Hematopoietic multipotent progenitor cell treated with erythropoietin and hydrocortisone succinate and interleukin-3 and kit ligand, for 17 days (in vitro differentiated cells): ENCODE results near the gene GAD1.

Source experiments
- DNase-seq: peaks from one replicate; pipeline ENCODE4 v3.0.0-alpha.2; 2015; ENCODE audit warnings: low spot score

GAD1 gene

DNA sequence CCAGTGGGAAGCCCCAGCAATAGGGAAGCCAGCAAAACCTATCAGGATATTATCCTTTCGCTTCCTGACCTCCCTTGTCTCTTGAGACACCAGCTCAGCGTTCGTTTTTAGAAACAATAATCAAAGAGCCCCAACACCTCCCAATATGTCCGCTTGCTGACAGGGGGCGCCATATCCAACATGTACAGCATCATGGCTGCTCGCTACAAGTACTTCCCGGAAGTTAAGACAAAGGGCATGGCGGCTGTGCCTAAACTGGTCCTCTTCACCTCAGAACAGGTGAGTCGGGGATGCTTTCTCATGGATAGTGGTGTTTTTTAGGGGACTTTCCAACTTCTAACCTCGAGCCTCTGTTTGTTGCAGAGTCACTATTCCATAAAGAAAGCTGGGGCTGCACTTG is 28.7 kb downstream of the GAD1 start:
- no peak for DNase-seq

GRCh38 chr2:170846314-170846713 is 29.6 kb downstream of the GAD1 start:
- no peak for DNase-seq

DNA sequence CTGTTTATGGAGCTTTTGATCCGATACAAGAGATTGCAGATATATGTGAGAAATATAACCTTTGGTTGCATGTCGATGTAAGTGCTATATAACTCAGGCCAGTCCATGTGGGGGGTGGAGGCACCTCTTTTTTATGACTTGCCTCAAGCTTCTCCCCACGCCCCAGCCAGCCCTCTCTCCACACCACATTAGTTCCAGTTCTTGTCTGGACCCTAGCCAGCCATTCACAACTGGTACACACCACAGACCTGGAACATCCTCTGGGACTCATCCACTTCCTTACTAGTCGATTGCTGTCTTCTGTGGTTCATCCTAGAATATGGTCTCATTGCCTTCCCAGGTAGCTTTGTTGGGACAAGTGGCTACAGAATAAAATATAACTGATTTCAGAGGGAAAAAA is 31.0 kb downstream of the GAD1 start:
- DNase-seq: no peak

GRCh38 chr2:170848587-170848986 is 31.9 kb downstream of the GAD1 start:
- no peak for DNase-seq

GRCh38 chr2:170850251-170850650 is 33.6 kb downstream of the GAD1 start:
- DNase-seq: no peak

DNA sequence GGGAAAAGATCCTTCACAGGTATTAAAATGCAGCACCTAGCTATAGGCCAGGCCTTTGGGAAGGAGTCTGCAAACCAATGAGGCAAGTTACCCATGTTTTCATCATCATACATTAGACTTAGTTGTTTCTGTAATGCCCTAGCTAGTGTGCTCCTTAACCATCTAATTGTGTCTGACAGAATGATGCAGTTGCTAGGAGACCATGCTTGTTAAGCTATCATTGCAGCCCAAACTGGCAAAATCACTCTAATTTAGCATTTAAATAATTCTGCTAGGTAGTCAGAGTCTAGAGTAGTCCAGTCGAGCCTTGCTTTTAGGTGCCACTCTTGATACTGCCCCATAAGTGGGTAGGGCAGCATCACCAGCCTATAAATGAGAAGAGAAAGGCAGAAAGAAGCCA is 34.9 kb downstream of the GAD1 start:
- no peak for DNase-seq

GRCh38 chr2:170856066-170856465 is 39.4 kb downstream of the GAD1 start:
- DNase-seq: no peak

- DNase-seq: no peak
Observed at GRCh38 chr2:170862286-170862902, 45.7 kb downstream of the GAD1 start.

GRCh38 chr2:170863087-170863486 is 46.4 kb downstream of the GAD1 start:
- no peak for DNase-seq

GRCh38 chr2:170869036-170869435 is 52.3 kb downstream of the GAD1 start:
- DNase-seq: no peak

DNA sequence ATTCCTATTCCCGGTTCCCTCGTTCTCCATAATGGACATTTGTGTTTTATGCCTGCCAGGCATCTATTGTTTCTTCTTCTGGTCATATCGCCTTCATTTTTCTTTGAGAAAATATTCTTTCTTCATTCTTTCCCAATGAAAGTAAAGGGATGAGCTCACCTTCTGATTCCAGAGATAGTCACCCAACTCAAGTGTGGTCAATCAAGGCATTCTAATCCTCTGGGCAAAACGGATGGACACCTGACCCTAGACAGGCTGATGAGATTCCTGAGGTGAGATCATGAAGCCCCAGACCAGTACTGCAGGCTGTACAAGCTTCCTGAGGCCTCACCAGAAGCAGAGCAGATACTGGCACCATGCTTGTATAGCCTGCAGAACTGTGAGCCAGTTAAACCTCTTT is 52.8 kb downstream of the GAD1 start:
- no peak for DNase-seq

- peak; percentile 67 for DNase-seq
Observed at GRCh38 chr2:170873035-170873692, 56.5 kb downstream of the GAD1 start.

DNA sequence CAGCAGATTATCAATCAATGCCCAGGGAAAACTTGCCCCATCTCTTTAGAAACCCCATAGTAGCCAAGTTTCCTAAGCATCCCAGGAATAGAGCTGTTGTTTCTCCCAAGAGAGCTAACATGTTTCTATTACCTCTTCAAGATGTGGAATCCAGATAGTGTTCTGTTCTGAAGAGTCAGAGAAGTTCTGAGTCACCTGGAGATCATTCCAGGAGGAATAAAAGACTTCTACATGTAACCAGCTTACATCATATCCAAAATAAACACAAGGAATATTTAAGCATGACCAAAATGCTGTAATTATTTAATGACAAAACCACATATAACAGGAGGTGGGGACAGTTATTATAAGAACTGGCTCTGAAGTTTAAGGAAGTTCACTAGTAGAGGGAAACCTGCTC is 61.4 kb downstream of the GAD1 start:
- no peak for DNase-seq

DNA sequence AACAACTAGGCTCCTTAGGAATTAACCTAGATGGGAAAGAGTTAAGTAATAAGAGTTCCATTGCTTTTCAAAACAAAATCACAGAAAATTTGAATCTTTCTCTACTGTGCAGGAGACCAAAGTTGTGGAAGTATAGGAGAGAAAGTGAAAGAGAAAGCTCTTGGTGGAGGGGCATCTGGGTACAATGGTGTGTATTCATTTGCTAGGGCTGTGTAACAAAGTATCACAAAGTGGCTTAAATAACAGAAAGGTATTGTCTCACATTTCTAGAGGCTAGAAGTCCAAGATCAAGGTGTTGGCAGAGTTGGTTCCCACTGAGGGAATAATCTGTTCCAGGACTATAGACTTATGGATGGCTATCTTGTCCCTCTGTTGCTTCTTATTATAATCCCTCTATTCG is 61.8 kb downstream of the GAD1 start:
- no peak for DNase-seq

DNA sequence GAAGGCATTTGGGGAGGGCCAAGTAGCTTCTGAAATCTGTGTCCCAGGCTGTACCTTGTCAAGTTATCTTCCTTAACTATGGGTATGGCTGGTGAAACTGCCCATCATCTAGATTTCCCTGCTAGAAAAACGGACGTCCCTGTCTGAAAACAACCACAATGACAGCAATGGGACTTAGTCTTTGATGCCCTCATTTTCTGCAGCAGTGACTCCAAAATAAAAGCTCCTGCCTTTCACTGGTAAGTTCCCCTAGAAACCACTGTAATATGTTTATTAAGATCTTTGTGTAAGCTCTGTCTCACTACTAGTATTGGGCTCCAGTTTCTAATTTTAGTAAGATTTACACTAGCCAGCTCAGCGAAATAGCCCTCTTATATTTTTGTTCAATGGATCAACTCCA is 65.2 kb downstream of the GAD1 start:
- DNase-seq: no peak

GRCh38 chr2:170882758-170883157 is 66.1 kb downstream of the GAD1 start:
- DNase-seq: no peak

DNA sequence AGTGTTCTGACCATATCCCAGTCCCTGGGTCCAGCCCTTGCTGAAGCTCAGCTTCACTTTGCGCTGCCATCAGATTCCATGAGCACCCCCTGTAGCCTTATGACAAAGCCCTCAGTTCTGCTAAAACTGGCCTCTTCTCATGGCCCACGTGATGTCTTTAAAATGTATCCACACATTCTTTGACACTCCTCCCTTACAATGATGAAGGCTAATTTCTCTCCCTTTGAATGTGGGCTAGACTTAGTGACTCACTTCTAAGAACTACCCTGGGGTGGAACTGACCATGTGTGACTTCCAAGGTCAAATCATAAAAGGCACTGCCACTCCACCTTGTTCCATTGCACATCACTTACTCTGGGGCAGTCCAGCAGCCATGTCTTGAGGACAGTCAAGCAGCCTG is 67.0 kb downstream of the GAD1 start:
- DNase-seq: no peak

DNA sequence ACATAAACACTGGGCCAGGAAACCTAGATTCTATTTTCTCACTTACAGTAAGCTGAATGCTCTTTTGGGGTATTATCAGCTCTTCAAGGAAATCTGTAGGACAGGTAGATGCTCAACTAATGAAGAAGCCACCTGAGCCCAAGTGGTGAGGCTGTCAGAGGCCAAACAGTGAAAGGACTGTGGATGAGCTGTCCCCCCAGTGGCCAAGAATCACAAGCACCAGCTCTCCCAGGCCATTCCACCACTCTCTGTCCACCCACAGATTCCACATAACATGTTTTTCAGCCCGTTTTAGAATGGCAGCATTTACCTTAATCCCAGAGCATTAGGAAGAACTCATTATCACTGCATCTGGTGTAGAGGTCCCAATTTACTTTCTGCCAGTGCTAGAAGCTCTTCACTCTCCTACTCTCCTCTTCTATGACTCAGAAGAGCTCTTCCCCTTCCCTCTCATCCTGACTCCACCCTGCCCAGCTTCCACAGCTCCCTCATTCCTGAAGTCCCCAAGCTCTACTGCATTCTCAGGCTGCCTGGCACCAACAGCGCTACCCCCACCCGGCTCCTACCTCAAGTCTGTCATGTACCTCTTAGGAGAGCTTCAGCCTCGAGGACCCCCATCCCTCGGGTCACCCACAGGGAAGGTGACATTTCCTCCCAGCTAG is 68.6 kb downstream of the GAD1 start:
- DNase-seq: no peak

GRCh38 chr2:170886386-170886785 is 69.7 kb downstream of the GAD1 start:
- no peak for DNase-seq

DNA sequence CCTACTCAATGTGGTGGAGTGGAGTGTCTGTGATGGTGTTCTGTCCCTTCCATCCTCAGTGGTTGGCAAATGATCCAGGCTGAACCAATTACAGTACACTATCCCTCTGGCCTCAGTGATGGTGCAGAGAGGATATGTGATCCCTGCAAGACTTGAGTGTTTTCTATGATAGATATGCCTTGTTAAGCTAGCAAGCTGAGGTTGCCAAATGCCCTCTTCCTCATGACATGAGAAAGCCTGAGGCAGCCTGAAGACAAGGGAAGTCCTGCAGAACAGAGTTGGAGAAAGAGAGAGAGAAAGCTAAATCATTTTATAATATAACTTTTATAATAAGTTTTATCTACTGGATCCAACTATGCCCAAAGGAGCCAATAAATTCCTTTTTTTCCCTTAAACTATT is 70.8 kb downstream of the GAD1 start:
- DNase-seq: no peak

GRCh38 chr2:170887896-170888295 is 71.2 kb downstream of the GAD1 start:
- no peak for DNase-seq

DNA sequence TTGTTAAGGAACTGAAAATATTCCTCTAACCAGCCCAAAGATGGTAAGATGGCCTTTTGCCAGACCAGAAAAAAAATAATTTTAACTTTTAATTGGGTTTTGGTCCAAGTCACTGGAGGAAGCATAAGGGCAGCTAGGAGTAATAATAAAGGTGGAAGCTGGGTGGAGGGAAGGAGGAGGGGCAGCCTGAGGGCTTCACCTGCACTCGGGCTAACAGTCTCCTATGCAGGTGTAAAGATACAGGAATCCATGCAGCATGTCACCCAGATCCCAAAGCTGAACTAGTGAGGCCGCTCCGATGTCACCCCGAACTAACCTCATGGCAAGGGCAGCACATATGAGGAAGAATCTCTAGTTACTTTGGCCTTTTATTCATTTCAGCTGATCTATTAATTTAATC is 75.2 kb downstream of the GAD1 start:
- no peak for DNase-seq

DNA sequence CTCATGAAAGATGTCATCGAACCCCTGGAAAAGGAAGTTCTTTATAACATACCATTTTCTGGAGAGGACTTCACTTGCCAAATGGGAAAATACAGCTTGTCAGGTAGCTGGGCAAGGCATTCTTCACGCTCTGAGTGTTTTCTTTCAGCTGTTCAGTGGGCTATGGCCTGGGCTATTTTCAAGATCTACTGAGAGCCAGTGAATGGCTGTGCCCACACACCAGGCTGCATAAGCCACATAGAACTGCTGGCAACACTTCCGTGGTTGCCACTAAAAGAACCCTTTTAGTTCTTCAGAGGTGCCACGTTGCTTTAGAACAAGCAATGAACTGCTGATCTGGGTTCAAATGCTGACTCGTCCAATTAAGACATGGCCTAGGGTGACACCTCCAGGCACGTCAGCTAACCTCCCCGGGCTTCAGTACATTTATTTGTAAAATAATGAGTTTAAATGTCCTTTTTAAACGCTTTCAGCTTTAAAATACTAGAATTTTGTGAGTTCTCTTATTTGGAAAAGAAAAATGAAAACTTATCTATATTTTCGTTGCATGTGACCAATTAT is 75.8 kb downstream of the GAD1 start:
- DNase-seq: no peak
